Kidney (tissue), 22 donors: ENCODE results near the gene CAVIN4. TPM values are rescaled to one million over a fixed set of nuclear protein-coding genes. Genes with fewer than 3 reads are reported as not detected.
A peak's percentile ranks its signal among the peaks of the same experiment; 100 is the strongest.

Experiments
- DNase-seq, 5 donors: peaks; one replicate each; pipeline ENCODE4 v3.0.0-alpha.2; 2013 to 2020
- FAIRE-seq: peaks from 2 replicates; lab custom pipeline; 2012; peaks lifted over from hg19 to GRCh38; lab: Jason Lieb, UNC
- H3K27ac ChIP-seq, 2 donors: one replicate each; pipeline ENCODE4 v1.7.0; 2013; ENCODE audit warnings: low read depth in 2 of 2, low read length in 2 of 2, inconsistent platforms in 1 of 2
- H3K27me3 ChIP-seq: one replicate; pipeline ENCODE4 v1.7.1; 2013; ENCODE audit warnings: low read length, inconsistent platforms; ENCODE audit not compliant: control insufficient read depth, insufficient read depth
- H3K36me3 ChIP-seq, 3 donors: one replicate each; pipeline versions ENCODE4 v1.7.0 to v1.7.1; 2013; ENCODE audit warnings: low read length in 3 of 3, control low read depth in 1 of 3, inconsistent platforms in 1 of 3; ENCODE audit not compliant: insufficient read depth in 3 of 3, control insufficient read depth in 2 of 3
- H3K4me1 ChIP-seq, 3 donors: one replicate each; pipeline versions ENCODE4 v1.7.0 to v1.7.1; 2013; ENCODE audit warnings: low read length in 3 of 3, inconsistent platforms in 1 of 3, low read depth in 1 of 3; ENCODE audit not compliant: control insufficient read depth in 2 of 3, insufficient read depth in 2 of 3
- H3K4me3 ChIP-seq, 3 donors: one replicate each; pipeline versions ENCODE4 v1.7.0 to v1.8.1; 2013; ENCODE audit warnings: low read length in 3 of 3, control low read depth in 1 of 3, inconsistent platforms in 1 of 3
- H3K9ac ChIP-seq, 3 donors: one replicate each; pipeline versions ENCODE4 v1.7.0 to v1.7.1; 2013; ENCODE audit warnings: low read length in 3 of 3, control low read depth in 1 of 3, inconsistent platforms in 1 of 3
- H3K9me3 ChIP-seq, 3 donors: one replicate each; pipeline versions ENCODE4 v1.7.0 to v1.7.1; 2013; ENCODE audit warnings: low read length in 3 of 3, control low read depth in 1 of 3, inconsistent platforms in 1 of 3; ENCODE audit not compliant: control insufficient read depth in 2 of 3, insufficient read depth in 1 of 3
- CTCF ChIP-seq: IDR thresholded peaks from 3 replicates; pipeline ENCODE4 v1.5.1; 2012; ENCODE audit warnings: mild to moderate bottlenecking, moderate library complexity, borderline replicate concordance; ENCODE audit not compliant: insufficient read depth; ENCODE audit errors: extremely low read depth
- intact Hi-C: fragments of 100-400 bp; cut with DNase I; formaldehyde crosslinking; loops from one replicate; pipeline ENCODE4 v1.11.1; 2022
- long read RNA-seq, 10 donors: library from polyadenylated mRNA in 1 of 10; unstranded in 1 of 10; transcript quantifications; one replicate each; pipeline ENCODE4 v2.0.0 and lab custom pipeline, GENCODE V29; 2021 to 2026
- polyA plus RNA-seq: library from polyadenylated mRNA; stranded (reverse); fragments of 350-450 nt; fragmentation: Illumina TruSeq; extraction: RNeasy Lipid Tissue Mini Kit (QIAGEN cat#74804); gene quantifications from one replicate; pipeline ENCODE4 v1.2.3, GENCODE V29; 2014; ENCODE audit warnings: low read depth, low replicate concordance; ENCODE audit not compliant: insufficient read depth
- total RNA-seq: library from RNA; stranded (reverse); fragmentation: NEBNext Ultra II Directional; extraction: Animal tissue kit (Norgen Biotek cat#: 25700); gene quantifications from one replicate; pipeline ENCODE4 v1.2.1, GENCODE V29; 2021
- donor health status: control.
- donor health status: control.
- donor health status: control.
- donor health status: control.
- donor health status: control.
- donor health status: DM: yes; HTN: yes; CAD: no.
- donor health status: Normal renal cell carcinoma (clear cell type).

CAVIN4 gene
- total RNA-seq (0.13 TPM), polyA plus RNA-seq (0.24 TPM)
- long read RNA-seq, donor 1 = 0 reads
- long read RNA-seq, donor 2 = 0 reads
- long read RNA-seq, donor 3 = 0 reads
- long read RNA-seq, donor 4 = 0 reads
- long read RNA-seq, donor 5 = 0 reads
- long read RNA-seq, donor 6 = 0 reads
- long read RNA-seq, donor 7 = 0 reads
- long read RNA-seq, donor 8 = 0 reads
- long read RNA-seq, donor 9 = 0 reads
- long read RNA-seq, donor 10 = 0 reads

GRCh38 chr9:100577776-100578448, at the start of gene CAVIN4:
CAVIN4 (plus strand) TSS chr9:100578079; CDS start chr9:100578144, 65 bp downstream.
- Histone ChIP-seq H3K27ac (no peak within 1 kb of the TSS), H3K4me1 (no peaks in the 10 kb centered on the region), H3K9me3 (no peaks in the 10 kb centered on the region), H3K4me3 (no peak within 1 kb of the TSS), H3K27me3 (no peaks in the 10 kb centered on the region), H3K9ac (no peak within 1 kb of the TSS), H3K36me3 (no peaks in the 10 kb centered on the region)
- intact Hi-C loops = no loop called here
- FAIRE-seq (no peak), DNase-seq (no peak)
- no peak for TF ChIP-seq CTCF

GRCh38 chr9:100534401-100534800, 43.5 kb upstream of the CAVIN4 start:
- Histone ChIP-seq H3K9ac (no peak overlapping the region), H3K27me3 (no peaks in the 10 kb centered on the region), H3K36me3 (no peaks in the 10 kb centered on the region), H3K9me3 (no peaks in the 10 kb centered on the region), H3K4me1 (no peaks in the 10 kb centered on the region), H3K27ac (no peak overlapping the region), H3K4me3 (no peak overlapping the region)
- FAIRE-seq (no peak), DNase-seq (peak in 2 of 5 donors; percentile 18 to 32)
- intact Hi-C loops = no loop called here
- TF ChIP-seq CTCF = no peak

GRCh38 chr9:100540327-100540726, 37.6 kb upstream of the CAVIN4 start:
- no peak overlapping the region for H3K27ac ChIP-seq
- H3K27me3 ChIP-seq = no peaks in the 10 kb centered on the region
- H3K9ac ChIP-seq = no peak overlapping the region
- H3K9me3 ChIP-seq = no peaks in the 10 kb centered on the region
- DNase-seq (no peak), FAIRE-seq (no peak)
- intact Hi-C loops = no loop called here
- H3K4me3 ChIP-seq = no peak overlapping the region
- no peaks in the 10 kb centered on the region for H3K4me1 ChIP-seq
- no peaks in the 10 kb centered on the region for H3K36me3 ChIP-seq
- no peak for TF ChIP-seq CTCF
